ENCODE results near the gene GCLM. TPM values are rescaled to one million over a fixed set of nuclear protein-coding genes. Genes with fewer than 3 reads are reported as not detected.

GCLM gene
- total RNA-seq, 1 donor from 2014 or later: 7.4 TPM

DNA sequence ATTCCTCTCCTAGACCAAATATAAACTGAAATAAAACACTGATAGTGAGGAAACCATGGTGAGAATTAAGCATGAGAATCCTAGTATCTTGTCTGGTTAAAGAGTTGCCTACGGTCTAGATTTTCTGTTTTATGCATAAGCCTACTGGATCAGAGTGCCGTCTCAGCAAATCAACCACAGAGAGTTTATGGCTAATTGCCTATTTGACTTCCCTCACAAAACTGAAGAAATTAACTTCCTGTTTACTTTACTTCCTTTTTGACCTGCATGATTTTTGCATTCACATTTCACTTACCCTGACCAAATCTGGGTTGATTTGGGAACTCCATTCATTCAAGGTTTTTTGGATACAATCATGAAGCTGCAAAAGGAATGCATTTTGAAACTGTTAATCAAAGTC is 5.0 kb downstream of the GCLM start:
- TF ChIP-seq, protein P1, sequence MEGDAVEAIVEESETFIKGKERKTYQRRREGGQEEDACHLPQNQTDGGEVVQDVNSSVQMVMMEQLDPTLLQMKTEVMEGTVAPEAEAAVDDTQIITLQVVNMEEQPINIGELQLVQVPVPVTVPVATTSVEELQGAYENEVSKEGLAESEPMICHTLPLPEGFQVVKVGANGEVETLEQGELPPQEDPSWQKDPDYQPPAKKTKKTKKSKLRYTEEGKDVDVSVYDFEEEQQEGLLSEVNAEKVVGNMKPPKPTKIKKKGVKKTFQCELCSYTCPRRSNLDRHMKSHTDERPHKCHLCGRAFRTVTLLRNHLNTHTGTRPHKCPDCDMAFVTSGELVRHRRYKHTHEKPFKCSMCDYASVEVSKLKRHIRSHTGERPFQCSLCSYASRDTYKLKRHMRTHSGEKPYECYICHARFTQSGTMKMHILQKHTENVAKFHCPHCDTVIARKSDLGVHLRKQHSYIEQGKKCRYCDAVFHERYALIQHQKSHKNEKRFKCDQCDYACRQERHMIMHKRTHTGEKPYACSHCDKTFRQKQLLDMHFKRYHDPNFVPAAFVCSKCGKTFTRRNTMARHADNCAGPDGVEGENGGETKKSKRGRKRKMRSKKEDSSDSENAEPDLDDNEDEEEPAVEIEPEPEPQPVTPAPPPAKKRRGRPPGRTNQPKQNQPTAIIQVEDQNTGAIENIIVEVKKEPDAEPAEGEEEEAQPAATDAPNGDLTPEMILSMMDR (IDR thresholded peaks at IDR 0.05; ENCODE audit: insufficient read depth, low read length, severe bottlenecking): no peak
- H3K4me3 ChIP-seq (ENCODE audit: low read depth, low read length): no peak overlapping the region

DNA sequence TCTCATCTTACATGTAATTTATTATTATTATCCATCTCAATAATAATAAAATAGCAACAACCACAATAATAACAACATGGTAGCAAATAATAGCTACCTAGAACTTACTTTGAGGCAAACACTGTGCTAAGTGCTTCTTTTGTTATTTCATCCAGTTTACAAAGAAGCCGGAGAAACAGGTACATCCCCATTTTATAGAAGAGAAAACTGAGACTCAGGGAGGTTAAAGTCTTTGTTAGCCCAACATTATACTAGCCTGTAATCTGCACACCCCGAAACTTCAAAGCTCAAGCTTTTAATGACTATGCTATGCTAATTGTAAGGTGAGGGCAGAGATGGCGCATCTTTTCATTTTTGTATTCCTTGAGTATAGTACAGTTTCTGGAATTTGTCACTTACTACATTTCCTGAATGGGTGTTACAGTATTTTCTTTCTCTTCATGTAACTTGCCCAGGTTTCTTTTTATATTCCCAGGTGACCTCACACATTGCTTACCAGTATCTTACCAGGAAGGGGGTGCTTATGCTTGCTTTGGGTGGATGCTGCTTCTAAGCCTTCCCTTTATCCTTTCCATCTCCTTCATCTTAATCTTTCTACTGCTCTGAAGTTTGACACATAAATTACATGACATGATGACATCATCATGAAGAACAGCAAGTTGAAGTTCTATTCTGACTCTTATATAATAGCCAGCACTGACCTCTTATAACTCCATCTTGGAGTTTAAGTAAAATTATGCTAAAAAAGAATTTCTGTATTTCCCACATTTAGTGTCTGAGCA is 8.3 kb downstream of the GCLM start:
- H3K4me3 ChIP-seq (ENCODE audit: low read depth, low read length): no peak overlapping the region
- DNase-seq (ENCODE audit: low read depth): no peak
- TF ChIP-seq, protein P1 (IDR thresholded peaks at IDR 0.05; ENCODE audit: insufficient read depth, low read length, severe bottlenecking): no peak
- no peaks in the 10 kb centered on the region for H3K27me3 ChIP-seq (ENCODE audit: control insufficient read depth, insufficient read depth, low read length)
- no peak for FAIRE-seq
- peaks cover 6% of the 10 kb centered on the region for H3K36me3 ChIP-seq (ENCODE audit: control insufficient read depth, insufficient read depth, low read length)

More for the DNA sequence above, 5.0 kb downstream of the GCLM start:
- FAIRE-seq (no peak), DNase-seq (ENCODE audit: low read depth) (no peak)
- H3K36me3 ChIP-seq (ENCODE audit: control insufficient read depth, insufficient read depth, low read length): peaks cover 1% of the 10 kb centered on the region
- no peaks in the 10 kb centered on the region for H3K27me3 ChIP-seq (ENCODE audit: control insufficient read depth, insufficient read depth, low read length)

DNA sequence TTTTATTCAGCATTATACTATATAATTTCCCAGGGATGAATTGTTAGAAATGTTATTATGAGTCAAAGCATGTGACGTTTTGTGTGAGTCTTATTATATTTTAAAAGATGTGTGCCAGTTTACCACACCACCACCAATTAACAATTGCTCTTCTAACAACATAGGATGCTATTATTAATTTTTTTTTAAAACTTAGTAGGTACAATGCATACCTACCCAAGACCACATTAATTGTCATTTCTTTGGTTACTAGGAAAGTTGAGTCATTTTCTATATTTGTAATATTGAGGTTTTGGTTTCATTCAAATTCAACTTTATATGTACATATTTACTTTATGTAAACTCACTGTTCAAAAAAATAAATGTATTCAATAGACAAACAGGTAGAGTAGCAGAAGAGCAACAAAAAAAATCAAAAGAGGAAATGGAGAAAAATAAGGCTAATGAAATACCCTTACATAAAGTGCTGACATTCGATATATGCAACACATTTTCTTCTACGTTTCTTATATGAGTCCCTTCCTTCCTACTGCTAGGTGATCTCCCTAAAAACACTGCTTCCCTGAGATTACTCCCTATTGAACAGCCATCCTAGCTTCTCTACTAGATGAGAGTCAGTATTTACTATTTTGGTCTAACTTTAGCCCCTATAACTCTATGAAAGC is 9.6 kb downstream of the GCLM start:
- peaks cover 6% of the 10 kb centered on the region for H3K36me3 ChIP-seq (ENCODE audit: control insufficient read depth, insufficient read depth, low read length)
- DNase-seq (ENCODE audit: low read depth) (no peak), FAIRE-seq (no peak)
- TF ChIP-seq, protein P1 (IDR thresholded peaks at IDR 0.05; ENCODE audit: insufficient read depth, low read length, severe bottlenecking): no peak
- H3K27me3 ChIP-seq (ENCODE audit: control insufficient read depth, insufficient read depth, low read length): no peaks in the 10 kb centered on the region
- no peak overlapping the region for H3K4me3 ChIP-seq (ENCODE audit: low read depth, low read length)

DNA sequence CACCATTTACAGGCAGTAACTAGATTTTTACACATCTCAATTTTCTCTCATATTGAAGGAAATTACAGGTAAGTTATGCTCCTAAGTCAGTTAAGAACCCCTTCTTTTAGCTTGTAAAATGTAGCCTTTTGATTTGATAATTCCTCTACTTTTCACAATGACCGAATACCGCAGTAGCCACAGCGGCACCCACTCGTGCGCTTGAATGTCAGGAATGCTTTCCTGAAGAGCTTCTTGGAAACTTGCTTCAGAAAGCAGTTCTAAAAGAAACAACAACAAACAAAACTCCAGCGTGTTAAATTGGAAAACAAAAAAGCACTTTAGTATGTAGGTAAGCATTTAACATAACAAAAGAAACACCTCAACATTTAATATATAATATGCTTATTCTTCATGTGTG is 20.3 kb downstream of the GCLM start:
- peaks cover 4% of the 10 kb centered on the region for H3K36me3 ChIP-seq (ENCODE audit: control insufficient read depth, insufficient read depth, low read length)
- FAIRE-seq: no peak
- DNase-seq (ENCODE audit: low read depth): no peak
- H3K27me3 ChIP-seq (ENCODE audit: control insufficient read depth, insufficient read depth, low read length): no peaks in the 10 kb centered on the region
- TF ChIP-seq, protein P1 (IDR thresholded peaks at IDR 0.05; ENCODE audit: insufficient read depth, low read length, severe bottlenecking): no peak
- no peak overlapping the region for H3K4me3 ChIP-seq (ENCODE audit: low read depth, low read length)

DNA sequence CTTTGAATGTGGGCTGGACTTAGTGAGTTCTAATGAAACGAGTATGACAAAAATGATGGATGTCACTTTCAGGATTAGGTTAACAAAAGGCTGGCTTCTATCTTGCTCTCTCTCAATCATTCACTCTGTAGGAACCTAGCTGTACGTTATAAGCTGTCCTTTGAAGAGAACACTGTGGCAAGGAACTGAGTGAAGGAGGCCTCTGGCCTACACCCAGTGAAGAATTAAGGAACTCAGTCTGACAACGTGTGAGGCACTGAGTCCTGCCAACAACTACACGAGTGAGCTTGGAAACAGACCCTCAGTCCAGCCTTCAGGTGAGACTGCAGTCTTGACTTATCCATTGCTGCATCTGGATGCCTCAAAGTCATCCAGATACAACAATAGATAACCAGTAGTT is 27.0 kb downstream of the GCLM start:
- Histone ChIP-seq H3K36me3 (ENCODE audit: control insufficient read depth, insufficient read depth, low read length) (peaks cover 3% of the 10 kb centered on the region), H3K27me3 (ENCODE audit: control insufficient read depth, insufficient read depth, low read length) (no peaks in the 10 kb centered on the region), H3K4me3 (ENCODE audit: low read depth, low read length) (no peak overlapping the region)
- FAIRE-seq (no peak), DNase-seq (ENCODE audit: low read depth) (no peak)
- TF ChIP-seq, protein P1 (IDR thresholded peaks at IDR 0.05; ENCODE audit: insufficient read depth, low read length, severe bottlenecking): no peak

Data from bronchial epithelial cell (primary cell).